IMR-90 (cell line): ENCODE results near the gene AGPAT1. TPM values are rescaled to one million over a fixed set of nuclear protein-coding genes. Genes with fewer than 3 reads are reported as not detected.

Experiments used
- ATAC-seq: fragments of 200-7000 bp; cut with Tn5 transposase; 2 replicates; pipeline ENCODE4 v1.9.1; 2020; ENCODE audit warnings: low read depth, mild to moderate bottlenecking, moderate library complexity
- BruUV-seq: library from RNA; stranded (reverse); fragments of 400-500 nt; replicated peaks from 2 replicates; lab custom pipeline; 2021; lab: Mats Ljungman, UMichigan
- CTCF ChIA-PET: fragments of 300-600 bp; formaldehyde crosslinking; extraction: SDS; loops from one replicate; lab custom pipeline; 2021; ENCODE audit warnings: antibody characterized with exemption; lab: Yijun Ruan, JAX
- POLR2A ChIA-PET: fragments of 300-600 bp; sonication (Branson Sonifier 250); formaldehyde crosslinking; loops from one replicate; lab custom pipeline; 2022; ENCODE audit warnings: antibody characterized with exemption; ENCODE audit not compliant: unreplicated experiment; lab: Charles Lee
- DNase-seq: peaks from one replicate; pipeline ENCODE4 v3.0.0; 2013
- H2AFZ ChIP-seq: replicated peaks from 2 replicates; pipeline ENCODE3; 2013; ENCODE audit warnings: low read length, mild to moderate bottlenecking; ENCODE audit not compliant: poor library complexity
- H2AK5ac ChIP-seq: 2 replicates; pipeline ENCODE4 v1.6.1; 2013; ENCODE audit warnings: low read depth, low read length, inconsistent platforms
- H2AK9ac ChIP-seq: replicated peaks from 2 replicates; pipeline ENCODE3; 2013; ENCODE audit warnings: mild to moderate bottlenecking, low read depth, low read length, moderate library complexity; ENCODE audit not compliant: poor library complexity
- H2BK120ac ChIP-seq: 2 replicates; pipeline ENCODE4 v1.6.1; 2013; ENCODE audit warnings: low read depth, low read length, inconsistent platforms
- H2BK15ac ChIP-seq: 3 replicates; pipeline ENCODE4 v1.6.1; 2013; ENCODE audit warnings: low read depth, low read length, inconsistent platforms
- H2BK20ac ChIP-seq: 2 replicates; pipeline ENCODE4 v1.6.1; 2013; ENCODE audit warnings: low read depth, mild to moderate bottlenecking, inconsistent platforms, low read length, moderate library complexity
- H2BK5ac ChIP-seq: 2 replicates; pipeline ENCODE4 v1.6.1; 2013; ENCODE audit warnings: mild to moderate bottlenecking, low read depth, low read length, inconsistent platforms; ENCODE audit not compliant: poor library complexity, severe bottlenecking
- H3K14ac ChIP-seq: replicated peaks from 2 replicates; pipeline ENCODE4 v1.6.1; 2013; ENCODE audit warnings: low read depth, low read length, inconsistent platforms
- H3K18ac ChIP-seq: 2 replicates; pipeline ENCODE4 v1.6.1; 2013; ENCODE audit warnings: low read depth, low read length, control low read depth
- H3K23ac ChIP-seq: 2 replicates; pipeline ENCODE4 v1.6.1; 2013; ENCODE audit warnings: low read depth, low read length, inconsistent platforms
- H3K27ac ChIP-seq: 2 replicates; pipeline ENCODE4 v1.5.1; 2013; ENCODE audit warnings: mild to moderate bottlenecking, control low read depth, low read length; ENCODE audit not compliant: insufficient read depth
- H3K27me3 ChIP-seq: 2 replicates; pipeline ENCODE4 v1.6.1; 2013; ENCODE audit warnings: low read length; ENCODE audit not compliant: control insufficient read depth, insufficient read depth
- H3K36me3 ChIP-seq: 2 replicates; pipeline ENCODE4 v1.6.1; 2013; ENCODE audit warnings: low read length, mixed read lengths; ENCODE audit not compliant: control insufficient read depth, insufficient read depth
- H3K4ac ChIP-seq: 2 replicates; pipeline ENCODE4 v1.6.1; 2013; ENCODE audit warnings: low read depth, low read length, inconsistent platforms
- H3K4me1 ChIP-seq: 2 replicates; pipeline ENCODE4 v1.6.1; 2013; ENCODE audit warnings: low read length, mixed read lengths; ENCODE audit not compliant: control insufficient read depth, insufficient read depth
- H3K4me2 ChIP-seq: 2 replicates; pipeline ENCODE4 v1.6.1; 2013; ENCODE audit warnings: low read depth, mild to moderate bottlenecking, control low read depth, low read length, moderate library complexity
- H3K4me3 ChIP-seq: 2 replicates; pipeline ENCODE4 v1.5.1; 2013; ENCODE audit warnings: low read depth, mild to moderate bottlenecking, control low read depth, low read length, moderate library complexity; ENCODE audit not compliant: insufficient read depth
- H3K56ac ChIP-seq: 2 replicates; pipeline ENCODE4 v1.6.1; 2013; ENCODE audit warnings: low read length, inconsistent platforms; ENCODE audit not compliant: insufficient read depth; ENCODE audit errors: extremely low read depth
- H3K79me1 ChIP-seq, 2 experiments: 2 replicates each; pipeline ENCODE4 v1.6.1; 2013; ENCODE audit warnings: low read length in 2 of 2, inconsistent platforms in 1 of 2, low read depth in 1 of 2
- H3K9ac ChIP-seq: 2 replicates; pipeline ENCODE4 v1.6.1; 2013; ENCODE audit warnings: low read depth, low read length, control low read depth
- H3K9me1 ChIP-seq: 2 replicates; pipeline ENCODE4 v1.6.1; 2013; ENCODE audit warnings: low read length, inconsistent platforms; ENCODE audit not compliant: insufficient read depth
- H3K9me3 ChIP-seq: 2 replicates; pipeline ENCODE4 v1.6.1; 2013; ENCODE audit warnings: low read length; ENCODE audit not compliant: control insufficient read depth, insufficient read depth
- H4K20me1 ChIP-seq: 2 replicates; pipeline ENCODE4 v1.6.1; 2013; ENCODE audit warnings: low read length, inconsistent platforms; ENCODE audit not compliant: insufficient read depth
- H4K5ac ChIP-seq: 2 replicates; pipeline ENCODE4 v1.6.1; 2013; ENCODE audit warnings: mild to moderate bottlenecking, low read depth, low read length, control low read depth
- H4K8ac ChIP-seq, 2 experiments: 2 replicates each; pipeline ENCODE4 v1.6.1; 2013; ENCODE audit warnings: low read depth in 2 of 2, low read length in 2 of 2, control low read depth in 1 of 2, inconsistent platforms in 1 of 2
- H4K91ac ChIP-seq: 2 replicates; pipeline ENCODE4 v1.6.1; 2013; ENCODE audit warnings: low read depth, low read length, inconsistent platforms; ENCODE audit not compliant: insufficient read depth
- BHLHE40 ChIP-seq: fragments of 150-350 bp; IDR thresholded peaks from 2 replicates; pipeline ENCODE4 v1.6.1; 2016; ENCODE audit warnings: mild to moderate bottlenecking, low read depth, low read length
- CEBPB ChIP-seq: IDR thresholded peaks from 2 replicates; pipeline ENCODE4 v1.6.1; 2012; ENCODE audit warnings: low read depth, low read length, improper control_type of control experiment
- CHD1 ChIP-seq: IDR thresholded peaks from 2 replicates; pipeline ENCODE4 v1.6.1; 2012; ENCODE audit warnings: low read depth, low read length, improper control_type of control experiment
- FOS ChIP-seq: fragments of 150-350 bp; IDR thresholded peaks from 2 replicates; pipeline ENCODE4 v1.6.1; 2016; ENCODE audit warnings: low read depth, low read length
- NFE2L2 ChIP-seq: fragments of 150-350 bp; IDR thresholded peaks from 2 replicates; pipeline ENCODE4 v1.6.1; 2016; ENCODE audit warnings: low read depth, mild to moderate bottlenecking, low read length
- RFX5 ChIP-seq: IDR thresholded peaks from 2 replicates; pipeline ENCODE4 v1.8.0; 2012; ENCODE audit warnings: low read depth, mild to moderate bottlenecking, low read length, moderate library complexity
- SMC3 ChIP-seq: fragments of 150-350 bp; IDR thresholded peaks from 2 replicates; pipeline ENCODE4 v1.6.1; 2016; ENCODE audit warnings: low read depth, mild to moderate bottlenecking, antibody characterized with exemption, low read length, moderate library complexity
- WGBS, 2 experiments: methylation state at CpG; one replicate each; pipeline versions ENCODE4 v1.1.5 to v1.1.7; 2013; ENCODE audit warnings: missing lambda C conversion rate in 2 of 2; ENCODE audit not compliant: insufficient read length in 1 of 2; ENCODE audit errors: extremely low coverage in 2 of 2; 5-methylcytosine and 5-hydroxymethylcytosine counted together
- dilution Hi-C: fragments of 300-500 bp; cut with HindIII; formaldehyde crosslinking; loops from one replicate; pipeline ENCODE4 v1.14.3; 2018; ENCODE audit warnings: low sequenced_read_pairs; ENCODE audit not compliant: unreplicated experiment
- in situ Hi-C: fragments of 300-500 bp; cut with MboI; formaldehyde crosslinking; loops from 3 replicates; pipeline ENCODE4 v1.14.3; 2019; ENCODE audit warnings: low sequenced_read_pairs, inconsistent platforms, mixed read lengths
- intact Hi-C: fragments of 100-400 bp; cut with micrococcal nuclease; formaldehyde crosslinking; loops from 2 replicates; pipeline ENCODE4 v1.10.0; 2022
- polyA plus RNA-seq, 3 experiments: library from polyadenylated mRNA; depleted of rRNA; stranded (reverse); fragments of >200 nt; gene quantifications; 2 replicates each; pipeline ENCODE4 v1.2.3, GENCODE V29; 2012; ENCODE audit warnings: low replicate concordance in 1 of 3
- total RNA-seq: library from RNA; depleted of rRNA; stranded (reverse); fragments of >200 nt; gene quantifications from 2 replicates; pipeline ENCODE4 v1.2.3, GENCODE V29; 2012
- TF ChIP-seq, protein P1 (sequence below): conservative IDR thresholded peaks from 2 replicates; pipeline ENCODE4 v1.5.1; 2012; ENCODE audit warnings: mild to moderate bottlenecking, low read depth, low read length, improper control_type of control experiment

The AGPAT1 gene
- total and polyA plus RNA-seq, 2 of the 4 experiments (the other 2 are of a cell fraction): 27.2 to 116 TPM

DNA sequence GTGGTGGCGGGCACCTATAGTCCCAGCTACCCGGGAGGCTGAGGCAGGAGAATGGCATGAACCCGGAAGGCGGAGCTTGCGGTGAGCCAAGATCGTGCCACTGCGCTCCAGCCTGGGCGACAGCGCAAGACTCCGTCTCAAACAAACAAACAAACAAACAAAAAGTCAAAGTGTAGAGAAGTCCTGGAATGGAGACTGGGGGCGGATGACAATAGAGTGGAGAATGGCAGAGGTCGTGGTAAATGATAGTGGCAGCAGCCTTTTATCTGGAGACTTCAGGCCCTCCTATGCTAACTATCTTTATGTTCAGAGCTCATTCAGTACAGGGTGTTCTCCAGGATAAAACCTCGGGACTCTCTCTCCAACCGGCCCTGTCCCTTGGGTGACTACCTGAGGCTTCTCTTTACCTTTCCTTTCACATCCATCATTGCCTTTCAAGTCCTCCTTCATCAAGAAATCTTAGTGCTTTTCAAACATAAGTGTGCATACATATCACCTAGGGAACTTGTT, 44.4 kb downstream of the AGPAT1 start:
- 80% methylated on average over 1 of the region's 14 CpGs; no CpG with 5 or more reads in 1 of the 2 experiments for WGBS, 2 experiments
- intact Hi-C loops: no loop called here

More for the DNA sequence above, 44.4 kb downstream of the AGPAT1 start:
- H4K20me1 ChIP-seq: no peaks in the 10 kb centered on the region
- H3K79me1 ChIP-seq: peaks cover 25 to 30% of the 10 kb centered on the region in 2 experiments
- H3K4me3 ChIP-seq: no peak overlapping the region
- no peak overlapping the region for H2BK20ac ChIP-seq
- no peak overlapping the region for H3K14ac ChIP-seq
- ChIA-PET CTCF (no interaction called here), POLR2A (no interaction called here)
- H2BK15ac ChIP-seq: no peak overlapping the region
- dilution Hi-C loops: no loop called here
- no peak overlapping the region for H2AFZ ChIP-seq
- in situ Hi-C loops: no loop called here
- DNase-seq (no peak), ATAC-seq (no peak)
- H3K9me3 ChIP-seq: no peaks in the 10 kb centered on the region
- no peak overlapping the region for H4K8ac ChIP-seq
- no peak overlapping the region for H2BK5ac ChIP-seq
- no peaks in the 10 kb centered on the region for H3K36me3 ChIP-seq
- peaks cover 10% of the 10 kb centered on the region for H3K4me1 ChIP-seq
- H3K4ac ChIP-seq: no peak overlapping the region
- no peak overlapping the region for H3K4me2 ChIP-seq
- no peak overlapping the region for H3K27ac ChIP-seq
- no peak overlapping the region for H4K91ac ChIP-seq
- H3K27me3 ChIP-seq: no peaks in the 10 kb centered on the region
- no peak overlapping the region for H2AK5ac ChIP-seq
- BruUV-seq: no TSS peak
- peaks cover 10% of the 10 kb centered on the region for H3K9me1 ChIP-seq
- H3K18ac ChIP-seq: no peak overlapping the region
- no peak overlapping the region for H3K9ac ChIP-seq
- H3K56ac ChIP-seq: no peak overlapping the region
- no peak overlapping the region for H2AK9ac ChIP-seq
- no peak overlapping the region for H2BK120ac ChIP-seq
- H4K5ac ChIP-seq: no peak overlapping the region
- H3K23ac ChIP-seq: no peak overlapping the region
- no peak for TF ChIP-seq FOS
- no peak for TF ChIP-seq RFX5
- no peak for TF ChIP-seq CEBPB
- TF ChIP-seq CHD1: no peak
- no peak for TF ChIP-seq NFE2L2
- TF ChIP-seq, protein P1, sequence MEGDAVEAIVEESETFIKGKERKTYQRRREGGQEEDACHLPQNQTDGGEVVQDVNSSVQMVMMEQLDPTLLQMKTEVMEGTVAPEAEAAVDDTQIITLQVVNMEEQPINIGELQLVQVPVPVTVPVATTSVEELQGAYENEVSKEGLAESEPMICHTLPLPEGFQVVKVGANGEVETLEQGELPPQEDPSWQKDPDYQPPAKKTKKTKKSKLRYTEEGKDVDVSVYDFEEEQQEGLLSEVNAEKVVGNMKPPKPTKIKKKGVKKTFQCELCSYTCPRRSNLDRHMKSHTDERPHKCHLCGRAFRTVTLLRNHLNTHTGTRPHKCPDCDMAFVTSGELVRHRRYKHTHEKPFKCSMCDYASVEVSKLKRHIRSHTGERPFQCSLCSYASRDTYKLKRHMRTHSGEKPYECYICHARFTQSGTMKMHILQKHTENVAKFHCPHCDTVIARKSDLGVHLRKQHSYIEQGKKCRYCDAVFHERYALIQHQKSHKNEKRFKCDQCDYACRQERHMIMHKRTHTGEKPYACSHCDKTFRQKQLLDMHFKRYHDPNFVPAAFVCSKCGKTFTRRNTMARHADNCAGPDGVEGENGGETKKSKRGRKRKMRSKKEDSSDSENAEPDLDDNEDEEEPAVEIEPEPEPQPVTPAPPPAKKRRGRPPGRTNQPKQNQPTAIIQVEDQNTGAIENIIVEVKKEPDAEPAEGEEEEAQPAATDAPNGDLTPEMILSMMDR: no peak
- no peak for TF ChIP-seq SMC3
- TF ChIP-seq BHLHE40: no peak
